NCI-H1417 treated with DMSO at 0.1 percent for 48 hours (cell line): Measurements from ENCODE around the gene SVIL.
"Not testable (repeated sequence)": the region's sequence is repeated elsewhere in the genome, so short reads cannot be mapped to it uniquely, and the experiment has no call there.

ENCODE experiments used
- DNase-seq: peaks from one replicate; lab custom pipeline; 2025; lab: John Stamatoyannopoulos, UW

Gene SVIL

GRCh38 chr10:29575098-29575455, 59.7 kb downstream of the SVIL start:
- no peak for DNase-seq

- not testable (repeated sequence) for DNase-seq
Measured at GRCh38 chr10:29574212-29575097, 60.3 kb downstream of the SVIL start.

- DNase-seq, result not testable (repeated sequence)
Measured at GRCh38 chr10:29570248-29570647, 64.5 kb downstream of the SVIL start.

- DNase-seq, result no peak
Measured at GRCh38 chr10:29569795-29570194, 65.0 kb downstream of the SVIL start.

DNA sequence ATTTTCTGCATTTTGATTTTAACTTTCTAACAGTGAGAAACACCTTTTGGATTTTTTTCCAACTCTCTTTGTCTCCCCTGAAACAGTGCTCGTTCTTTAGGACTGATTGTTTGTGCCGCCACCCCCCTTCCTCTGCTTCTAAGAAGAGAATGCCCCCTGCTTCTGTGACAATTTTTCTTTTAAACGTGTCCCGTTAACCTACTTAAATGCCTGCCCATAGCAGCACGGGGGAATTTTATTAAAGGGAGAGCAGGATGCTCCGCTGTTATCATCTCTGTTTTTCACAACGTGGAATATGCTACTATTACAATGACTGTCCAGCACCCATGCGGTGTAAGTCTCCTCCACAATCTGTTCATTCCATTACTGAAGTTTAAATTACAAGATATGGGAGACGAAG, 67.8 kb downstream of the SVIL start:
- DNase-seq, result no peak

DNA sequence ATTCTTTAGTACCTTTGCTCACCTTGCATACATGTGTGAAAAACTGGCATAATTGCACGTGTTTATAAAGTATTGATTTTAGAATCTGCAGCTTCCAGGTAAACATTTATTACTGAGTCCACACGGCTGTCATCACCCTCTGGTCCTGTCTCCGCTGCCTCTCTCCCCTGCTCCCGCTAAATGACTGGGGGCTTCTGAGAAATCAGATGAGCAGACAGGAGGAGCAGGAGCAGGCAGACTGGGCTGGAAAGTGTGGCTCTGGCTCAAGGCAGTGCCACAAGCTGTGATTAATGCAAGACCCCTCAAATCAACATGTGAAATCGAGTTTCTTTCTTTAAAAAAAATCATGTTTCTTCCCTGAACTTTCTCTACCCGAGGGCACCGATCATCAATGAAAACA, 68.6 kb downstream of the SVIL start:
- DNase-seq, result not testable (repeated sequence)

DNA sequence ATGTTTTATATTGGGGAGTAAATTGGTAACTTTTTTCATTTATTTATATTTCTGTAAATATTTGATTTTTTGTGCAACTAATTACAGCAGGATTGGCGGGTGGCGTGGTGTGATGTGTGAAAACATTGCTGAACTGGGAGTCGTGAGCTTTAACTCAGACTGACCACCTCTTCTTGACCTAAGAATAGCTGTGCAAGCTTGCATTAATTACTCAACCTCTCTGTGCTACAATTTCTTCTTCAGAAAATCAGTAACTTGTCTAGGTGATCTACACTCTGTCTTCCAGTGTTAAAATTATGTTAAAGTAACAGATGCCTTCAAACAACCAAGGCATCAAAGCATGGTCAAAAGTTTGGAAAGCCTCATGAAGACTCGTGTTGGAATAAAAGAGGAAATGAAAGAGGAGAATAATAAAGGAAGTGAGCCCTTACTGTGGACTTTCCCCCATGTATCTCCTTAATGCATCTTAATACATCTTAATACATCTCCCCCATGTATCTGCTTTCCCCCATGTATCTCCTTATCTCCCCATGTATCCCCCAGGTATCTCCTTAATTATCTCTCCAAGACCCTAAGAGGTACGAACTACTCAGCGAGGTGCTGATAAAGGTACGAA, 71.2 kb downstream of the SVIL start:
- DNase-seq, result no peak

GRCh38 chr10:29563006-29563405, 71.8 kb downstream of the SVIL start:
- not testable (repeated sequence) for DNase-seq

DNA sequence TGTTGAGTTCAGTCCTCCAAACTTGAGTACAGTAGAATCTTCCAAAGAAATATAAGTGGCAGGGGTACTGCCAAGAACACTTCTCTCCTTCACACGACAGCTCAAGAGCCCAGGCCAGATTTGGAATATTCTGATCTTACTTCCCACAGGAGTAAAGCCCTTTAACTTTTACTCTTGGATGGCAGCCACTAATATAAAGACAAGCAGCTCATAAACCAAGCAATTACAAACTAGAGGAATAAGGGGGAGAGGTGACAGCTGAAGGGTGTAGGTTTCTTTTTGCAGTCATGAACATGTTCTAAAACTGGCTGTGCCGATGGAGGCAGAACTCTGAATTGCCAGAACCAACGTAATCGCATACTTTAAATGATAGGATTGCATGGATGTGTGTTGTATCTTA, 74.8 kb downstream of the SVIL start:
- no peak for DNase-seq

GRCh38 chr10:29557665-29558064, 77.1 kb downstream of the SVIL start:
- DNase-seq, result no peak

DNA sequence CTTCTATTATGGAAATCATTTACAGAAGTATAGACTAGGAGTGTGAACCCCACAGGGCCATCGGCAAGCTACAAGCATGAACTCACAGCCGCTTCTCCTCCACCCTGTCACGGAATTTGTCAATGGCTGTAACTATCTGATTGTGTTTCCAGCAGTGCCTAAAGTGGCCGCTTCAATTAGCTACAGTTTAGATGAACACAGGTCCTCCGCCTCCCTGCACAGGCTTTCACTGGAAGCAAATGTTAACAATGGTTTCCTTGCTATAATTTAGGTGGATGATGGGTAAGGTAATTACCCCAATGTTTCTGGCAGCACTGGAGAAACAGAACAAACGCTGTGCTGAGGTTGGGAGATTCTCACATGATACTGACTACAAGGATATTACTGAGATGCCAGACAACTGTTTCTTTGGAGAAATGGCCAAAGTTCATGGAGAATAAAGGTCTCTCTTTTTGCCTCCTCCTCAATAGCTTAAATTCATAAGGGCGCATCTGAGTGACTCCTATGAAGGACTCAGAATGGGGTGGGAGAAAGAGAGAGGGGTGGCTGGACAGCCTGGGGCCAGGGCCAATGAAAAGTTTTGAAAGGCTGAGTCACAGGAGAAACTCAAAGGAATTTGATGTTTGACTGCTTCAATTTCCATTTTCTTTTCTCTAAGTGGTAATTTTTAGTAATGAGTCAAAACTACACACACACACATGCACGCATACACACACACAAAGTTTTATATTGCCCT, 78.9 kb downstream of the SVIL start:
- DNase-seq, result no peak

DNA sequence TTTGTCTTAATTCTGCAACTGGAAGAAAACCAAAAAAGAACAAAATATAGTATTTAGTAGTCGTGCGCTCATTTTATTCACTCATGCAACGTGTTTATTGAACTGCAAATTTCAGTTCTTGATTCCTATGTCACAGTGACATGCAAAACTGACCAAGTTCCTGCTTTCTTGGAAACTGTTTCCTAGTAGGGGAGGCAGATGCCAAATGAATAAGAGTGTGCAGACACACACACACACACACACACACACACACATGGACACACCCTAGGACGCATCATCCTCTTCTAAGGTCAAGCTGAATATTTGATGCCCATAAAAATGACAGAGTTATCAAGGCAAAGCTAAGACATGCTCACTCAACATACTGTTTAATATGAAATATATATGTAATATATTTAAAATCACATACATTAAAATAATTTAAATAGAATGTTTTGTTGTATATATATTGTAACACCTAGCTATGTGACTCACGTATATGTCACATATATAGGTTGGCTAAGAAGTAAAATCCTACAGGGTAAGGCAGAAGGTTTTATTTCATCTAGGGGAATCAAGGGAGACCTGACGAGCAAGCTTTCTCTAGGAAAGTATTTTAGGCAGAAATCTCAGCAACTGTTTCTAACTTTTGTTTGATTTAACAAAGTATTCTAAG, 79.6 kb downstream of the SVIL start:
- DNase-seq, result no peak

DNA sequence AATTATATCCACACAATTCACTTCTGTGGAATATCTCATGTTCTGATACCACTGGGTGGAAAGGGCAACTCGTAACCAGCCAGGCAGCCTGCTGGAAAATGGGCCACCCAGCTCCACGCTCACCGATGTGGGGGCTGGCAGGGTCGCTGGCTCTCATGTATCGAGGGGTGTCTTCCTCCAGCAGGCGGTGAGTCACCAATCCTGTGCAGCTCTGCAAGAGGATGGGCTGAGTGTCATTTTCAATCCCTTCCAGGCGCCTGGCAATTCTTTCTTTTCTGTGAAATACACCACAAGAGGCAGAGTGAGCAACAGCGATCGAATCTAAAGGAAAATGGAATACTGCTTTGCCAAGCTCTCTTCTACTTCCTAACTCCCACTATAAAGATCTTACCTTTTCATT, 80.1 kb downstream of the SVIL start:
- DNase-seq, result no peak

DNA sequence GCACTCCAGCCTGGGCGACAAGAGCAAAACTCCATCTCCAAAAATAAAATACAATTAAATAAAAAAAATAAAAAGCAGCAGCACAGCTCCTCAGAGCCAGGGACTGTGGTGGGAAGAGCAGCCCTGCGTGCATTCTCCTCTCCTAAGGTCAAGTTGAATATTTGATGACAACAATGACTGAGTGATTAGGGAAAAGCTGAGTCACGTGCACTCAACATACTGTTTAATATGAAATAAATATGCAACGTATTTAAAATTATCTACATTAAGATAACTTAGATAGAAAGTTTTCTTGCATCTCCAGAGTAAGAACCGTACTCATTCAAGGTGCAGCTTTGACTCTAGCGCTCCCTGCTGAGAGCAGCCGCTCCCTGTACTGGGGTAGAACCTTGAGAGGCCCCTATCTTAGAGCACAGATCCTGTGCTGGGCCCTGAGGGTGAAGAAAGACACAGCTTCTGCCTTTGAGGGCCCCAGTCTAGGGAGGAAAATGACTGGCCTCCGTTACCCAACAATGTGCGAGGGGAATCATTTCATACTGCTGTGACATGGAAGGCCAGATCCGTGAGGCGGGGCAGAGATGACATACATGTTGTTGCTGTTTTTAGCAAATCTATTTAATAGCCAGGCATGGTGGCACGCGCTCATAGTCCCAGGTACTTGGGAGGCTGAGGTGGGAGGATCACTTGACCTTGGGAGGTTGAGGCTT, 81.1 kb downstream of the SVIL start:
- no peak for DNase-seq

GRCh38 chr10:29553116-29553515, 81.7 kb downstream of the SVIL start:
- DNase-seq, result not testable (repeated sequence)

- DNase-seq, result not testable (repeated sequence)
Measured at GRCh38 chr10:29549493-29549892, 85.3 kb downstream of the SVIL start.

GRCh38 chr10:29546773-29547313, 87.9 kb downstream of the SVIL start:
- no peak for DNase-seq

DNA sequence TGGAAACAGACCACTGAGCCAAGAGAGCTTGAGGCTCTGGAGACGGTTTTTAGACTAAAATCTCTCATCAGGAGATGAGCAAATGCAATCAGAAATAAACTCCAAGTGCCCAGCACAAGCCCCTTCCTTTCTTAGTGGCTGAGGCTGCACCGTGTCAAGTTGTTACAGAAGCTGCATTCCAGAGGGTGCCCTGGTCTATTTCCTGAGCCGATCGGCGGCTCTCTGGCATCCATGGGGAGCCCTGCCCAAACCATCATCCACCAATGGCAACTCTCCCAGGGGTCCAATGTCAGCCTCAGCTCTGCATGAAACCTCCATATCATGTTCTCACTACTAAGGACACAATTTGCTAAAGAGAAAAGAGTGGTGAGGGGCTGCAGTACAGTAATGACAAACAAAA, 89.6 kb downstream of the SVIL start:
- DNase-seq, result no peak

DNA sequence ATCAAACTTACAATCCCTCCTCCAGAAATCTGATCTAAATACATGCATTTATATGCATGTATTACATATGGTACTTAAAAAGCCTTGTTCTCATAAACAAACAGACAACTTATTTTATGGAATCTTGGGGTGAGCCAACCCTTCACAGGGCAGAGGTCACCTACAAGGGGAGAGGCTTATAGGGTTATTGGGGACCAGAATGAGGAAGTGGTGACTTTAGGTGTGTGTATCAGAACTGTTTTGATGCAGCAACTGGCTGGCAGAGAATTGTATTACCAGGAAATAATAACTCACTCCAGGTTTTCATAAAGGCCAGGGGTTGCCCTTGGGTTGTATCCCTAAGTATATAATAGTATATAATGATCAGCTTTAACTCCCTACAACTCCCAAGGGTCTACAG, 91.1 kb downstream of the SVIL start:
- DNase-seq, result no peak

DNA sequence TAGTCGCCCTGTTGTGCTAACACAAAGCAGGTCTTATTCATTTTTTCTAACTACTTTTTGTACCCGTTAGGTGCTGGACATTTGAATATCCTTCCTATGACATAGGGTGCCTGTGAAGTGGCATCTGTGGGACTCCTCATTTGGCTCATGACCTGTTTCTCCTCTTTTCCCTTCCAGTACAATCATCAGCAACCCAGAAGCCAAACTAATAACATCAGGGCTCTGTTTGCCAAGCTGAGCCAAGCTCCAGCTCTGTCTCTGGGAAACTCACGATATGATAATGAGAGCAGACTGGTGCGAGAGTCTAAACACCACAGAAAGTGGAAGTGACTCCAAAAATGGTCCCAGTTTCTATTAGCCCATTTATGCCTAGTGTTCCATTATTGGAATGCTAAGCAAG, 92.0 kb downstream of the SVIL start:
- no peak for DNase-seq

DNA sequence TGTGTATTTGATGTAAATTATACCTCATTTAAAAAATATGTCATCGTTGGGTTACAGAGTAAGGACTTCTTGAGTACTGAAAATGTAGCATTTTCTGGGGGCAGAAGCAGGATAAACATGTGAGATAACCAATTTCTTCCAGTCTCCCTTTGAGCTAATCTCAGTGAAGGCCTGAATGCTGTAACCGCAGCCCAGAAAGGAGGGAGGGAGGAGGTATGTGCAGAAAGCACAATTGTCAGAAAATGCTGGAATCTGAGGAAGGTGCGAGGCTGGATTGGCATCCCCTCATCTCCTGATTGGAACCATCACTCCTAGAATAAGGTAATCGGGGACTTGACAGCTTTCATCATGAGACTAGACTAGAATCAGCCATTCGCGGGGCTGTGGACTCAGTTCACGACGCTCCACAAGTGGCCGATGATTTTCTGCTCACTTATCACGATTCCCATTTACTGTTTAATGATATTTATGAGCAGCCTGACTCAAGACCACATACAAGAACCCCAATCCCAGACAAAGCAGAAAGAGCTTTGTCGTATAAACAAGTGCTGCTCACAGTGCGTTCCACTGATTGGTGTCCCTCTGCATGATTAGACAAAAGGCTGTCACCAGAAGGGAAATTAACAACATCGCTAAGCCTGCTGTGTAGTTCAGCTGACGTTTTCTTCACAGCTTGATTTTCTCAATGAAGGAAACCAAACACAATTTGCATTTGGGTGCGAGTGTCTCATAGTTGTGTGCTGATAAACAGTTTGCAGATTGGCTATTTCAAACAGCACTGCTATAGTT, 93.2 kb downstream of the SVIL start:
- no peak for DNase-seq
